GM18858 (cell line): ENCODE measurements around the gene DNAJC6.
"Not testable (repeated sequence)": the region's sequence is repeated elsewhere in the genome, so short reads cannot be mapped to it uniquely, and the experiment has no call there.

Experiments
- ATAC-seq: cut with Tn5 transposase; IDR thresholded peaks from one replicate; pipeline ENCODE4 v1.9.1; 2021; ENCODE audit not compliant: unreplicated experiment

The DNAJC6 gene

DNA sequence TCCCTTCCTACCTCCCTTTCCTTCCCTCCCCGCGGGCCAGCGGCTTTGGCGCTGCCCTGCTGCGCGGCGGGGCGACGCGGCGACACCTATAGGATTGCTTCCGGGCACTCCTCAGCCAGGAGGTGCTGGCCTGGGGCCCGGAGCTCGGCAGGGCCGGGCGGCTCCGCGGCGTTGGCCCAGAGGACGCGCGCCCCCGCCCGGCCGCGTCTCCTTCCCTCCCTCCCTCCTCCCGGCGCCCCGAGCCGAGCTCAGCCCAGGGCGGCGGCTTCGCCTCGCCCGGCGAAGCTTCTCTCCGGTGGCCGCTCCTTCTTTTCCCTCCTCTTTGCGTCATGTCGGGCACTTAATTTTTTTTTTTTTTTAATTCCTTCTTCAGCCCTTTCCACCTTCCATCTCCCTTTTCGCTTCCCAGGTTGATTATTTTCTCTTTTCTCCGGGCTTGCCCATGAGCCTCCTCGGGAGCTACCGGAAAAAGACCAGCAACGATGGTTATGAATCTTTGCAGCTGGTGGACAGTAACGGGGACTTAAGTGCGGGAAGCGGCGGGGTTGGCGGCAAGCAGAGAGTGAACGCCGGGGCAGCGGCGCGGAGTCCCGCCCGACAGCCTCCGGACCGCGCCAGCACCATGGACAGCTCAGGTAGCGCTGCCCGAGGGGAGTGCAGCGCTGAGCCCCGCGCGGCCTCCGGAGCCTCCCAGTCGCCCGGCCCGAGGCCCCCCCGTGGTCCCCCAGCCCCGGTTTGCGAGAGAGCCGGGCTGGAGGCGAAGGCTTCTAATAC lies at the start of gene DNAJC6:
DNAJC6 (plus strand) TSS at position 240 of the 774 bp plus-strand sequence; CDS start at position 443, 203 bp downstream.
- no peak for ATAC-seq

DNA sequence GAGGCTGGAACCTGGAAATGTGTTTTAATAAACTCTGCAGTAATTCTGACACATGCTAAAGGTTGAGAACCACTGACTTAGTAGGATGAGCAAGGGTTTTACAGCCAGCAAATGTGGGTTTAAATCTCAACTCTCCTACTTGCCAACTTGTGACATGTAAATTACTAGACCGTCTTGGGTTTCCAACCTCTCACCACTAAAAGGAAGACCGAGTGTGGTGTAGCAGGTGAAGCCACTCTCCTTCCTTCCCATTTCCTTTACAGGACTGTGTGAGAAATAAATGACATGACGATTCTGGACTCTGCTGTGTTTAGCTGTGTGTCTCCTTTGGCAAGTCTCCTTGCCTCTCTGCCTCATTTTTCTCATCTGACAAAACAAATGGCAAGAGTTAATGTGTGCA lies 49.5 kb upstream of the DNAJC6 start:
- no peak for ATAC-seq

- no peak for ATAC-seq
These were observed 48.4 kb upstream of the DNAJC6 start for GRCh38 chr1:65260851-65261473.

- ATAC-seq: no peak
These were observed 46.1 kb upstream of the DNAJC6 start for GRCh38 chr1:65263286-65263685.

GRCh38 chr1:65264197-65264929 lies 45.0 kb upstream of the DNAJC6 start:
- no peak for ATAC-seq

DNA sequence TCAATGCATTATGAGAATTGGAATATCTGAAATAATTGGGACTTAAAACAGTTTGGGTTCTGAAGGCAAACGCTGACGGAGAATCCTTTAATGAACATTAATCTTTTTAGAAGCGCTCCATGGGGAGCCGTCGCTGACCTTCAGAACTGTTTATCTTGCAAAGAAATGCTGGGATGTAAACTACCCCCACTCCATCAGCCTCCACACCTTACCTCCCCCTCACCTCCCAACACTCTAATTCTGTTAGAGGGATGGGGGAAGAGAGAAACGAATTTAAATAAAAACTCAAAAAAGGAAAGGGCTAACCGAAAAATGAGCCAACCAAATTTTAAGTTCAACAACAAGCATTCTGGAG lies 44.1 kb upstream of the DNAJC6 start:
- no peak for ATAC-seq

- ATAC-seq: no peak
These were observed 43.5 kb upstream of the DNAJC6 start for GRCh38 chr1:65265651-65266351.

- no peak for ATAC-seq
These were observed 42.9 kb upstream of the DNAJC6 start for GRCh38 chr1:65266476-65266875.

- ATAC-seq: no peak
These were observed 42.1 kb upstream of the DNAJC6 start for GRCh38 chr1:65267271-65267670.

GRCh38 chr1:65267683-65268082 lies 41.7 kb upstream of the DNAJC6 start:
- ATAC-seq: no peak

DNA sequence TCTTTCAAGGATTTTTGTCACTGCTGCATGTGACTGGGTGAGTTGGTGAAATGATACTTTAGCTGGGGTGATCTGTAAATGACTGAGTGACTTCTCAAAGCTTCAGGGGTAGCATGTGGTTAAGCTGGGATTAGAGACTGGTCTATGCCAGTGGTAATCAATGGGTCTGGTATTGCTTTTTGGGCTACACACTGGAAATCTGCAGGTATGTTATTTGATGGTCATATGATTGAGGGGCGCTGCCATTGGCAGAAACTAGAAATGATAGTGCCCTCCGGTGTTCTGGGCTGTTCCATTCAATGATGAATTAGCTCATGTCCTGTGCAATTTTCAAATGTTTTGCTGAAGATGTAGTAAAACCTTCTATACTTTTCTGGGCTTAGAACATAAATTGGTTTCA lies 39.7 kb upstream of the DNAJC6 start:
- ATAC-seq: no peak

DNA sequence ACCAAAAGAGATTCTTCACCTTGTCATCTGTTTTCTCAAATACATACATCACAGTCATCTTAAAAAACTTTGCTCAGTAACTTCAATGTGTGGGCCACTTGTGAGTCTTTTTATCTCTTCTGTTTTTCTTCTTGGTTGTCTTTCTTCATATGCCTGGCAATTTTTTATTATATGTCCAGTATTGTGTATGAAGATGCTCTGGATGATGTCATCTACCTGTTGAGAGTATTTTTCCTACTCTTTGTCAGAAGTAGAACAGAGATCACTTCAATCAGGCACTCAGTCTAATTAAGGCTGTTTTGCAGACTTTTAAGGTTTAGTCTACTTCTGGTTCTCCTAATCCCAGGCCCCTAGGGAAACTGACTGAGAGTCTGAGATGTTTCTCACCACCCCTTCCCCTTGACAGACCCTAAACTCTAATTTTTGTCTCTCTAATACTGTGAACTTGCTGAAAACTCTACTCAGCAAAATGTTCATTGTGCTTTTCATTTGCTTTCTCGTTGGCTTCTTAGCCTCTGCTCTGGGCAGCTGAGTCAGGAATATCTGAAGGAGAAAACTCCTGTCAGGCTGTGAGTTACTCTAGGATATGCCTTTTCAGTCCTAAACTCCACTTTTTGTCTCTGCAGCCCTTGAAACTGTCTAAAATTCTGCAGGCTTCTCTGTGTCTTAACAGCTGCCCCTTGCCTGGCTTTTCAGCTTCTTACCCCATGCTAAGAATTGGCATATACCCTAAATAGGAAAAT lies 33.0 kb upstream of the DNAJC6 start:
- ATAC-seq: no peak

DNA sequence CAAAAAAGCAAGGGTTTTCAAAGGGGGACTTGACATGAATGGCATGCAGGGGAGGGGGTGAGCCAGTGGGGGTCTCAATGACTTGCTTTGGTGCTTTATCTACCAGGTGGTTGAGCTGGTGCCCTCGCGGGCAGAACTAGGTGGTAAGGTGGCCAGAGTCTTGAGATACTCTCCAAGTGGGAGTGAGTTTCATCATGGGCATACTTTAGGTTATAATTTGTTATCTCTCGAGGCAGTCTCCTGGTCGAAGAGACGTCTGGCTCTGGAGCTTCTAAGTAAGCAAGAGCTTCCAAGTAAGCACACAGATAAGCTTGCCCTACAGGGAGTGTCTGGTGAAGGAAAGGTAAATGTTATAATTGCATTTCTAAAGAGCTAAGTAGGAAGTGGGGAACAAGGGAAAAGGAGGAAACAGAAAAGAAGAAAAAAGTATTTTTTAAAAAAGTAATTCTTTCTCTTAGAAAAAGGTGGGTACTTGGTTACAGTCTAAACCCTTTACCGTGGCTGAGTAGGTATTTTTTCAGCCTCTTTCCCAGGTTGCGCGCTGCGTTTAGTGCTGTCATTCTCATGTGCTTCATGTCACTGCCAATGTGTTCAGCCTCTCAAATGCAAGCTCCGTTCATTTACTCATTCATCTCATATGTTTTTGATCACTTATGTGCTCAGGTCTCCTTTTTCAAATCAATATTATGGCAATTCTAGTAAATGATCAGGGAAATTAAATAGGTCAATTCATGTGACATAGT lies 31.6 kb upstream of the DNAJC6 start:
- ATAC-seq: no peak

DNA sequence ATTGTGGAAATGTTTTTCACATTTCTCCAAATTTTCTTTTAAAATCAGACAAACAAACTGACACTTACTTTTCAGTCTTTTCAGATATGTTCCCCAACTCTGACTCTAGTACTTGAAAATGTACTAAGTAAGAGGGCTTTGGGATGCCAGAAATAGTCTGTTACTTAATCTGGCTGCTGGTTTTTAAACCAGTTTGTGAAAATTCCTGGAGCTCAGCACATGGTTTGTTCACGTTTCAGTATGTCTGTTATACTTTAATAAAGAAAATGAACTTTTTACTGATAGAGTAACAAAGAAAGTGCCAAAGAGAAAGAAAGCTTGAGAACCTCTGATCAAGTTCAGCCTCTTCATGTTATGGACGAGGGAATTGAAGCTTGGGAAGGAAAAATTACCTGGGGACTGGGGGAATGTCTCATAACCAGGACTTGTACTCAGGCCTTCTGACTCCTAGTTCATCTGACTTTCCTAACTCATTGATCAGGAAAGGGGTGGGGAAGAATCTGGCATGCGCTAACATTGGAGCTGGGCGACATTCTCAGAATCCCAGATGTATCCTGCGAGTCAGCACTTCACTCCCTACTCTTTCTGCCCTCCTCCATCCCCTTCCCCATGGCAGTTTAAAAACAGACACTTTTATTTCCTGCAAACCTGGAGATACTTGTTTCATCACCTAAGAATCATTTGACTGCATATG lies 30.8 kb upstream of the DNAJC6 start:
- ATAC-seq: no peak

- no peak for ATAC-seq
These were observed 30.1 kb upstream of the DNAJC6 start for GRCh38 chr1:65279070-65279779.

GRCh38 chr1:65281846-65282245 lies 27.5 kb upstream of the DNAJC6 start:
- peak; percentile 72 for ATAC-seq

DNA sequence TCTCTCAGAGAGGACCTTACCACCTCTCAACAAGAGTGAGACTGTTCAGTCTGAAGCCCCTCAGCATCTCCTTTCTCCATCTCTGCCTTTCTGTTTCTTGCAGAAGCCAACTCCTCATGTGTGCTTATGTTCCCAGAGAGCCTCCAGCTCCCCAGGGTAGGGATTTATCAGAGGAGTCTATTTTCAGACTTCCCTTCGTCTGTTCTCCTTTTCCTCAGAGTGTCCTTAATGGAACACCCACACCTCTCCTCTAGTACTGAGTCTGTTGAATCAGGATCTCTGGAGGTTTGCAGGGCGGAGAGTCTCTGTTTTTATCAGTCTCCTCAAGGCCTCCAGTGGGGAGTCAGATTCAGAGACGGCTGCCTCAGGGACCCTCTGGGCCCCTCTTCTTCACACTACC lies 25.1 kb upstream of the DNAJC6 start:
- no peak for ATAC-seq

- peak; percentile 81 for ATAC-seq
These were observed 19.9 kb upstream of the DNAJC6 start for GRCh38 chr1:65289449-65289848.

GRCh38 chr1:65291818-65292217 lies 17.5 kb upstream of the DNAJC6 start:
- ATAC-seq: not testable (repeated sequence)
